HG03457 (cell line): ENCODE data around the gene MED13L.
A peak's percentile ranks its signal among the peaks of the same experiment; 100 is the strongest.
"Not testable (repeated sequence)": the region's sequence is repeated elsewhere in the genome, so short reads cannot be mapped to it uniquely, and the experiment has no call there.

Experiments used
- ATAC-seq: cut with Tn5 transposase; IDR thresholded peaks from one replicate; pipeline ENCODE4 v1.9.1; 2021; ENCODE audit warnings: moderate number of reproducible peaks; ENCODE audit not compliant: unreplicated experiment

MED13L gene

GRCh38 chr12:116136340-116136739, 141.2 kb downstream of the MED13L start:
- ATAC-seq, result no peak

- ATAC-seq, result no peak
Measured at GRCh38 chr12:116135209-116135930, 142.1 kb downstream of the MED13L start.

GRCh38 chr12:116133636-116134214, 143.8 kb downstream of the MED13L start:
- no peak for ATAC-seq

- ATAC-seq, result no peak
Measured at GRCh38 chr12:116133149-116133548, 144.3 kb downstream of the MED13L start.

GRCh38 chr12:116131987-116132386, 145.5 kb downstream of the MED13L start:
- not testable (repeated sequence) for ATAC-seq

- no peak for ATAC-seq
Measured at GRCh38 chr12:116131176-116131575, 146.3 kb downstream of the MED13L start.

- no peak for ATAC-seq
Measured at GRCh38 chr12:116130431-116130830, 147.1 kb downstream of the MED13L start.

GRCh38 chr12:116128779-116129178, 148.7 kb downstream of the MED13L start:
- ATAC-seq, result no peak

GRCh38 chr12:116127859-116128258, 149.6 kb downstream of the MED13L start:
- no peak for ATAC-seq

GRCh38 chr12:116126610-116127009, 150.9 kb downstream of the MED13L start:
- ATAC-seq, result no peak

GRCh38 chr12:116125956-116126566, 151.4 kb downstream of the MED13L start:
- no peak for ATAC-seq

- ATAC-seq, result no peak
Measured at GRCh38 chr12:116125084-116125483, 152.4 kb downstream of the MED13L start.

GRCh38 chr12:116123451-116124258, 153.8 kb downstream of the MED13L start:
- ATAC-seq, result peak; percentile 82

GRCh38 chr12:116122628-116123027, 154.9 kb downstream of the MED13L start:
- ATAC-seq, result no peak

- ATAC-seq, result no peak
Measured at GRCh38 chr12:116121453-116121871, 156.0 kb downstream of the MED13L start.

GRCh38 chr12:116116650-116117424, 160.7 kb downstream of the MED13L start:
- ATAC-seq, result no peak

GRCh38 chr12:116113398-116114130, 163.9 kb downstream of the MED13L start:
- ATAC-seq, result no peak

GRCh38 chr12:116106870-116107269, 170.6 kb downstream of the MED13L start:
- no peak for ATAC-seq

- ATAC-seq, result no peak
Measured at GRCh38 chr12:116104167-116104767, 173.2 kb downstream of the MED13L start.

- no peak for ATAC-seq
Measured at GRCh38 chr12:116101991-116102390, 175.5 kb downstream of the MED13L start.
